NCI-H2029 (cell line): ENCODE data around the gene SHISA5.

ENCODE experiments used
- DNase-seq: peaks from one replicate; lab custom pipeline; 2025; lab: John Stamatoyannopoulos, UW

The SHISA5 gene

DNA sequence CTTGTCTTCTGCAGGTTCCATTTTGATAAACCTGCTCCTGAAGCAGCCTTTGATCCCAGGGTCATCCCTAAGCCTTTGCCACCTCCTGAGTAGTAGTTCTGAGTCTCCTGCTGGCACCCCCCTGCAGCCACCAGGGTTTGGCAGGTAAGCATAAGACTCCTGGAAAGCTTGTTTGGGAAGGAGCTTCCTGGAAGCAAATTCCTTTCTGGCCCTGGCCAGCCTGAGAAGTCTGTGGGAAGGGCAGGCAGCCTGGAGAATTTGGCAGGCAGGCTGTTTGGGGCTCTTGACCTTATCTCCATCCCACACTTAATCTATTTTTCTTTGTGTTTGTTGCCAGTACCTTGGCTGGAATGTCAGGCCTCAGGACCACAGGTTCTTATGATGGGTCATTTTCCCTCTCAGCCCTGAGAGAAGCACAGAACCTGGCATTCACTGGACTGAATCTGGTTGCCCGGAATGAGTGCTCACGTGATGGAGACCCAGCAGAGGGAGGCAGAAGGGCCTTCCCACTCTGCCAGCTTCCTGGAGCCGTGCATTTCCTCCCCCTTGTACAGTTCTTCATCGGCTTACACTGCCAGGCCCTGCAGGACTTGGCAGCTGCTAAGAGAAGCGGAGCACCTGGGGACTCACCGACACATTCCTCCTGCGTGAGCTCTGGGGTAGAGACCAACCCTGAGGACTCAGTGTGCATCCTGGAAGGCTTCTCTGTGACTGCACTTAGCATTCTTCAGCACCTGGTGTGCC lies 44.0 kb downstream of the SHISA5 start:
- no peak for DNase-seq

DNA sequence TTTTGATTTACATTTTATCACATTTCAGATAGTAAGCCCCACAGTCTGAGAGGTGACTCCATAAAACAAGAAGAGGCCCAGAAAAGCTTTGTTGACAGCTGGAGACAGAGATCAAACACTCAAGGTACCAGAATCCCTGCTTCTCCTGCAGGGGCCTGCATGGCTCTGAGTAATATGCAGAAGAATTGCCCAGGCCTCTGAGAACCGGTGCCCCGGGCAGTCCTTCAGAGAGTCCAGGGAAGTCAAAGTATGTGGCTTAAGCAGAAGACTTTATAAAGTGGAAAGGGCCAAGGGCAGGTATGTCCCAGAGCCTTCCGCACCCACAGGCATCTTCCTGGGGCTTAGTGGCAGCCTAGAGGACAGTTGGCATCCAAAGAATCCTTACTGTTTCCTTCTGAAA lies 44.6 kb downstream of the SHISA5 start:
- DNase-seq: no peak

DNA sequence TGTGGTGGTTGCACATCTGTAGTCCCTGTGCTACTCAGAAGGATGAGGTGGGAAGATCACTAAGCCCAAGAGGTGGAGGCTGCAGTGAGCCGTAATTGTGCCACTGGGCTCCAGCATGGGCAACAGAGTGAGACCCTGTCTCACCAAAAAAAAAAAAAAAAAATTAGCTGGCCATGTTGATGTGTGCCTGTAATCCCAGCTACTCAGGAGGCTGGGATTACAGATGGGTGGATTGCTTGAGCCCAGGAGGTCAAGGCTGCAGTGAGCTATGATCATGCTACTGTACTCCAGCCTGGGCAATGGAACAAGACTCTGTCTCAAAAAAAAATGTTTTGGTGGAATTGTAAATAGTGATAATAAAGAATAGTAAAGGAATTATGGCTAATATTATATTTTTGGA lies 47.5 kb downstream of the SHISA5 start:
- no peak for DNase-seq

DNA sequence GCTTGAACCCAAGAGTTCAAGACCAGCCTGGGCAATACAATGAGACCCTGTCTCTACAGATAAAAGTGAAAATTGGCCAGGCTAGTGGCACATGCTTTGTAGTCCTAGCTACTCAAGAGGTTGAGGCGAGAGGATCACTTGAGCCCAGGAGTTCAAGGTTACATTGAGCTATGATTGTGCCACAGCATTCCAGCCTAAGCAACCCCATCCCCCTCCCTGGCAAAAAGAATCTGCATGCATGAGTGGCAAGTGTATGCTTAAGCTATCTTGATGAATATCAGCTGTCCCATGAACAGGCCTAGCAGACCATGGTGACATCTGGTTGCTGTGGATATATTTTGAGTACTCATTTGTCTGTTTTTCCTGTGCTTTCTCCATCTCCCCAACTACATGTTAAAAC lies 52.7 kb downstream of the SHISA5 start:
- DNase-seq: peak; percentile 16

DNA sequence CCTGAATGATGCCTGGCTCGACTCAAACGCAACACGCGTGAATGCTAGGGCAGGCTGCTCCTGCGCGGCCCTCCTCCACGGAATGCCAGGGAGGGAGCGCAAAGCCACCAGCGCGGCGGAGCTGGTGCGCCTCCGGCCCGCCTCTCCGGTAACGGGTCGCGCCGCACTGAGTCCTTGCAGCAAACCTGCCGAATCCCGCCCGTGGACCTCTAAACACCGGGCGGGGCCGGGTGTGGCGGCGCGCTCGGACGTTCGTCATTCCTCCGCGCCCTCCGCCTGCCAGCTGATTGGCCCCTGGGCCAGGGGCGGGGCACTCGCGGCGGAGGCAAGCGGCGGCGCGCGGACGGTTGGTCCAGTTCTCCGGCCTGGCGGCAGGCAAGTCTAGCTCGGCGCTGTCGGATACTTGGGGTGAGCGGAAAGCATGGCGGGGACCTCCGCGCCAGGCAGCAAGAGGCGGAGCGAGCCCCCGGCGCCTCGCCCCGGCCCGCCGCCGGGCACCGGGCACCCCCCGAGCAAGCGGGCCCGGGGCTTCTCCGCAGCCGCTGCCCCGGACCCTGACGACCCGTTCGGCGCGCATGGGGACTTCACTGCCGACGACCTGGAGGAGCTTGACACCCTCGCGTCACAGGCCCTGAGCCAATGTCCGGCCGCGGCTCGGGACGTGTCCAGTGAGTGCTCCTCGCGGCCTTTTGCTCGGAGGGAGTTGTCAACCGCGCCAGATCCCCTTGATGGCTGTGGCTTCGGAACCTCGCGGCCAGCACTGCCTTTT lies 57.4 kb downstream of the SHISA5 start, which contains the start of gene ATRIP:
ATRIP (plus strand) TSS at position 313 of the 769 bp plus-strand sequence; CDS start at position 422, 109 bp downstream.
- DNase-seq: peak; percentile 67

- no peak for DNase-seq
These were observed 57.9 kb downstream of the SHISA5 start for GRCh38 chr3:48446043-48446424.

GRCh38 chr3:48445277-48445882 lies 58.6 kb downstream of the SHISA5 start:
- DNase-seq: no peak

DNA sequence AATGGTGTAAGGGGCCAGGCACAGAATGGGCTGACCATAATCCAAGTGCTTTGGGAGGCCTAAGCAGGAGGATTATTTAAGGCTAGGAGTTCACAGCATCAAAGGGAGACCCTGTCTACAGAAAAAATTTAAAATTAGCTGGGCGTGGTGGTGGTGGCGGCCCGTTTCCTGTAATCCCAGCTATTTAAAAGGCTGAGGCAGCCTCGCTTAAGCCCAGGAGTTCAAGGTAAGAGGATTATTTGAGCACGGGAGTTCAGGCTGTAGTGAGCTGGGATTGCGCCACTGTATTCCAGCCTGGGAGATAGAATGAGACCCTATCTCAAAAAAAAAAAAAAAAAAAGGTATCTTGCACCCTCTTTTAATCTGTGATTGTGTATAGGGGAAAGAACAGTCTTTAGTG lies 62.0 kb downstream of the SHISA5 start:
- no peak for DNase-seq

GRCh38 chr3:48440590-48440958 lies 63.4 kb downstream of the SHISA5 start:
- DNase-seq: no peak

DNA sequence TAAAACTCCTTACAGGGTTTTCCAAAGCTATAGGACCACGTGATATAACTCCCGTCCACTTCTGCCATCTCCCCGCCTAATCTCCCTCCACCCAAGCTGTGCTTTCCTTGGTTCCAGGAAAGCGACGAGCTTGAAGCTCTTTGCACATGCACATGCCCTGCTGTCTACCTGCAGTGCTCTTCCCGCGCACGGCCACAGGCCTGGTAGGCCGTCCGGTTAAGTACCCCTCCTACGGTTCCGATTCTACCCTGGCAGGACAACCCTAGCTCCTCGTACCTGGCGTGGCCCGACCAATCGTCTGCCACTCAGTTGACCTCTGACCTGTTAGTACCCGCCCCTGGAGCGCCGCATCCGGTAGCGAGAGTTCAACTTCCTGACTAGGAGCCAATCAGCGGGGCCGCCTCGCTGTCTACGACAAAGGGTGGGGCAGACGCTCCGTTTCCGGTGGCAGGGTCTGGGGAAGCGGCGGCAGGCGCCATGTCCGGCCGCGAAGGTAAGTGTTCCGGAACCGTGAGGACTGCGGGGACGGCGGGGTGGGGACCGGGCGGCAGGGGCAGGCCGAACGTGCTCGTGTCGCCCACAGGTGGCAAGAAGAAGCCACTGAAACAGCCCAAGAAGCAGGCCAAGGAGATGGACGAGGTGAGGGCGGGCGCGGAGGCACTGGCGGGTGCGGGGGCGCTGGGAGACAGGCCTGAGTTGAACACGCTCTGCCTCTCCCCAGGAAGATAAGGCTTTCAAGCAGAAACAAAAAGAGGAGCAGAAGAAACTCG lies 64.0 kb downstream of the SHISA5 start, which contains the start of the genes CCDC51 and TMA7:
CCDC51 (minus strand) TSS at position 300 of the 770 bp plus-strand sequence. CDS start 4,991 bp downstream, outside the sequence.
TMA7 (plus strand) TSS at position 438 of the 770 bp plus-strand sequence; CDS start at position 478, 40 bp downstream.
- peak; percentile 95 for DNase-seq

GRCh38 chr3:48437812-48438211 lies 66.2 kb downstream of the SHISA5 start:
- no peak for DNase-seq

GRCh38 chr3:48436855-48437254 lies 67.1 kb downstream of the SHISA5 start:
- DNase-seq: no peak

GRCh38 chr3:48436477-48436787 lies 67.5 kb downstream of the SHISA5 start:
- no peak for DNase-seq

- peak; percentile 46 for DNase-seq
These were observed 68.0 kb downstream of the SHISA5 start for GRCh38 chr3:48435774-48436476.

DNA sequence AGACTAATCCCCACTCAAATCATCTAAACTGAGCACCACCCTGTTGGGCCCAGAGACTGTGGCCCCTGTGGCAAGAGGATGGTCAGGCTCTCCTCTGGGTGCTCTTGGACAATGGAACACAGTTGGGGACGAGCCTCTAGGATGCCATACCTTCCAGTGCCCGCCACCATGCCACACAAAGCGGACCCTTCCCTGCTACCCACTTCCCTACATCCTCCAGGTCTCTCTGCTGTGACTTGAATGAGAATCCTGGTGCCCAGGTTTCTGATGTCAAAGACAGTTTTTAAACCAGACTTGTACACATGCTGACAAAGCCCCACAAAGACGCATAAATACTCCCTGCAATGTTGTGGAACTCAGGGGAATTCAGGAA lies 68.8 kb downstream of the SHISA5 start:
- DNase-seq: no peak

DNA sequence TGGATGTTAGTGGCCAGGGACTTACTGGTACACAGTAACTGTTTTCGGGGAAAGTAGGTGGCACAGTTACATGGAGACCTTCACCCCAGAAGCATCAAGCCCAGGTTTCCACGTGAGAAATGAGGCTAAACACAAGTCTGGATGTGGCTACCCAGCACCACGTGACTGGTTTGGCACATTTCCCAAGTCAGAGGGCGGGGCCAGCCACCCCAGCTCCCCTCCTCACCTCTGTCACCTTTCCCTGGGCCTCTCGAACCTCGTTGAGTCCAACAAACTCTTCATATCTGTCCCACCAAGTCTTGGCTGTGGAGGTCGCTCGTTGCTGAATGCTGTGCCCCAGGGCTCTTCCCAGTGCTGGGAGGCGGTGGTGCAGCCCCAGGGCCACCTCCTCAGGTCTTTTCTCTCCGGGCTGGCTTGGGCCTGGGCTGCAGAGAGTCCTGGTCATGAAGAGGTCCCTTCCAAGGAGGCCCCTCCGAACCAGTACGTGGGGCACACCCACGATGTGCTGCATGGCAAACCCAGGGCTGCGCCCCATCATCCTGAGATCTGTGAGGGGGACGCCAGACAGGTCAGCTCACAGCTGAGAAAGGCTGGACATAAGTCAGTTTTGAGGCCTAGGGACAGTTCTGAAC lies 69.3 kb downstream of the SHISA5 start:
- DNase-seq: no peak

GRCh38 chr3:48433472-48434118 lies 70.4 kb downstream of the SHISA5 start:
- DNase-seq: no peak

DNA sequence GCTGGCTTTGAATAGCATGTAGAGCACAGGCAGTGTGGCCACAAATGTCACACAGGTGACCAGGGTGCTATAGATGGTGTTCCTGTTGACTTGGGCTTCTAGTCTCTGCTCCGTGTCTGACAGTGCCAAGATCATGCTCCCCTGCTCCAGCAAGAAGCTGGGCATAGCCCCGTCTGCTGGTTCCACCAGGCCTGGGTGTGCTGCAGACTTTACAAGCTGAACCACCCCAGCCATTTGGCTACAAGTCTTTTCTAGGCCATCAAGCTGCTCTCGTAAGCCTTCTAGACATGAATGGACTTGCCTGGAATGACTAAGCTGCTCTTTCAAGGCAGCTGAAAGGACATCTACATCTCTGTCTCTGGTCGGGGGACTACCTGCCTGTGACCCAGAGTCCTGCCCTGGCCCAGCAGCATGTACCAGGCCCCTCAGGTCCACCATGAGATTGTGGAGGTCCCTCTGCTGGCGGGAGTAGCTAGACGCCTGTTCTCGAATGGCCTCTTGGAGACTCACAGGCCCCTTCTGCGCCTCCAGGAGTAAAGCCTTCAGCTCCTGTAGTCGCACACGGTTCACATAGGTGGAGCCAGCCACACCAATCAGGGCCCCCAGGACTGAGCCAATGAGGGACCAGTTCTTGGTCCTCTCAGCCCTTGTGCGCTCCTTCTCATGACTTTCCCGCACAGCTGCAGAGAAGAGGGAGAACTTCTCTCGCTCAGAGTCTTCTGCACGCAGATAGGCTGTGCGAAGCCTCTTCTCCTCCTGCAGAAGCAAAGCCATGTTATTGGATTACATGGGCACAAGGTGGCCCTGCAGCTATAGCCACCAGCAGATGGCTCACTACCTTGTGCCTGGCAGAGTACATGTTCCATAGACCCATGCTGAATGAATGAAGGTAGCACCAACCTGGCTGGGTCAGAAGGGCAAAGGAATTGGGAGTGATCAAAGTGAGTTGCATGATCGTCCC lies 71.3 kb downstream of the SHISA5 start:
- DNase-seq: no peak
